SKM-1 treated with dmso at 0.1 percent for 144 hours (cell line): Measurements from ENCODE around the gene PTPRT.
"Not testable (repeated sequence)": the region's sequence is repeated elsewhere in the genome, so short reads cannot be mapped to it uniquely, and the experiment has no call there.

Experiments
- DNase-seq: peaks from one replicate; lab custom pipeline; 2025; ENCODE audit not compliant: unreplicated experiment; lab: John Stamatoyannopoulos, UW

The PTPRT gene

DNA sequence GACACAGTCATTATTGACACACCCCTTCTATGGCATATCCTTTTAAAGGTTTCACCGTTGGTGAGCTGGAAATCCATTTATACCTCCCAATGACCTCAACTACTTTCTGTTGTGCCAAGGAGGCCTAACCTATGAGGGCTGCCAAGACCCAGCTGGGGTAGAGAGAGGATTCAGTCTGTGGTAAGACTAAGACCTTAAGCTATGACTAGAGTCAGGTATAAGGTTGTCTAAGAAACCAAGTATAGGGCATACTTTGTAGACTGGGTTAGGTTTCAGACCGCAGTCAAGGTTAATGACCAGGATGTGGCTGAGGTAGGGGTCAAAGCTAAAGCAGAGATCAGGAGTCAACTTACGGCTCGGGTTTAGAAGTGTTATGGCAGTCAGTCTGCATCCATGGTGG lies 930.3 kb downstream of the PTPRT start:
- no peak for DNase-seq

DNA sequence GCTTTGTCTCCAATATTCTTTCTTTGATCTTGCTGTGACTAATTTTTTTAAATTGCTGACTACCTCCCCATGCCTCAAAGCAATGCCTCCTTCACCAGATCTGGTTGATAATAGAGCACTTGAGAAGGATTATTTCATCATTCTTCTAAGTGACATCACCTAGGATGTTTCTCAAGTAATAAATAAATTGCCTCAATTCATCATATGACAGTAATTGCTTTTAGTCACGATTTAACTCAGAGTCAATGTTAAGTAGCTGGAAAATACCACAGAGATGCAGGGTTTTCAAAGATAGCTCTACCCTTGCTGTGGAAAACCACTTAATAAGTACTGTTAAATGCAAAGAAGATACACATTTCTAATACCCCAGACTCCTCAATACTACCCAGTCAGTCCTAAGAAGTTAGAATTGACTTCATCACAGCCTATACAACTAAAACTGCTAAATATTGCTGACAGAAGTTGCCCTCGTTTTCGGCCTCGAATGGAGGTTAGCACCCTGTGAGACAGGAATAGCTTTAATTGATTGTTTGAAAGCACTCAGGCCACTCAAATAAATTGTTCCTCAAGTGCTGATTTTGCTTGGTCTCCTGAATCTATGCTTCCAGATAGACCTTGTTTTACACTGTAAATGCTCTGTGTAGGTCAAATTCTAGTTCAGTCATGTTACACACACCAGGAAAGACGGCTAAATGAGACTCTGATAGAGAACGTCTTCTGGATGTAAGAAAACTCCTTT lies 931.0 kb downstream of the PTPRT start:
- no peak for DNase-seq

DNA sequence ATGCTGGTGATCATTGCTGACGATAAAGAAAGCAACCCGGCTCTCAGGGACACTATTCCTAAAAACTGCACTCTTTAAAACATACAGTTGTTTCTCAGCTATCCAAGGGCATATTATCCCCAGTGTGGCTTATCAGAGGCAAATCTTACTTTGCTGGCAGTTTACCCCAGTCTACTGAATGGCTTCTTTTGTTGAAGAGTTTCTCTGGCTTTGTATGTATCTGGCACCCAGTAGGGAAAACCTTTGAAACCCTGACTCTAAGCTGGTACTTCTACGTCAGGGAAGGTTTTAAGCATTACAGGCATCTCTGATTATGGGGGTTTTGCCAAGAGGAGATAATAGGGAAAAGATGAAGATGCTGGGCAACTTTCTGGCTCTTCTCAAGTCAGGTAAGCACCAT lies 933.9 kb downstream of the PTPRT start:
- DNase-seq, result no peak

DNA sequence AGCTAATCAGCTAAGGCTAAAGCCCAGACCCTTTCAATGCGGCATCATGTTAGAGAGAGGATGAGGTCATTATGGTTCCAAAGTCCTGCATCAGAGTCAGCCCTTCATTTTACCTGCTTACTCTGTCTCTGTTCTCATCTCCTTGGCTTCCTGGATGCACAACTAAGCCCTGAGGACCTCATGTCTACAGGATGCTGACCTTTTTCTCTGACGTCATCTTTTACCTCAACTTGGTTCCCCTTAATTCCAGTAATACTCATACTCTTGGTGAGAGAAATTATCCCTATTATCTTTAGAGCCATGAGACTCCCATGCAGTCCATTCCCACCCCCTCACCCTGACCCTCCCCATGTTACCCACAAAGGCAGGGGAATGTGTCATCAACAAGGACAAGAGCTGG lies 935.0 kb downstream of the PTPRT start:
- no peak for DNase-seq

DNA sequence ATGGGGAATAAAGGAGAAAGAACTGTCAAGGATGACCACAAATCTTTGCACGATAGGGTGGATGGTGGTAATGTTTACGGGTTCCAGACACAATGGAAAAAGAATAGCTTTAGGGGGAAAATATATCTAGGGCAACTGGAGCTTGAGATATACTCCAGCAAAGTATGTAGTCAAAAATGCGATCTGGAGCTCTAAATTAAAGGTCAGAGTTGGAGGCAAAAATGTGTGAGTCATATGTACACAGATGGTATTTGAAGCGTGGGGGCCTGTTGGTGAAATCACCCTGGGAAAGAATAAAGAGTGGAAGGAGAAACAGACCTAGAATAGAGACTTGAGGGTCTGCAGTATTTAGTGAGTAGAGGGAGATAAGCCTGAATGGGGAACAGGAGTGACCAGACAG lies 937.6 kb downstream of the PTPRT start:
- DNase-seq, result no peak

DNA sequence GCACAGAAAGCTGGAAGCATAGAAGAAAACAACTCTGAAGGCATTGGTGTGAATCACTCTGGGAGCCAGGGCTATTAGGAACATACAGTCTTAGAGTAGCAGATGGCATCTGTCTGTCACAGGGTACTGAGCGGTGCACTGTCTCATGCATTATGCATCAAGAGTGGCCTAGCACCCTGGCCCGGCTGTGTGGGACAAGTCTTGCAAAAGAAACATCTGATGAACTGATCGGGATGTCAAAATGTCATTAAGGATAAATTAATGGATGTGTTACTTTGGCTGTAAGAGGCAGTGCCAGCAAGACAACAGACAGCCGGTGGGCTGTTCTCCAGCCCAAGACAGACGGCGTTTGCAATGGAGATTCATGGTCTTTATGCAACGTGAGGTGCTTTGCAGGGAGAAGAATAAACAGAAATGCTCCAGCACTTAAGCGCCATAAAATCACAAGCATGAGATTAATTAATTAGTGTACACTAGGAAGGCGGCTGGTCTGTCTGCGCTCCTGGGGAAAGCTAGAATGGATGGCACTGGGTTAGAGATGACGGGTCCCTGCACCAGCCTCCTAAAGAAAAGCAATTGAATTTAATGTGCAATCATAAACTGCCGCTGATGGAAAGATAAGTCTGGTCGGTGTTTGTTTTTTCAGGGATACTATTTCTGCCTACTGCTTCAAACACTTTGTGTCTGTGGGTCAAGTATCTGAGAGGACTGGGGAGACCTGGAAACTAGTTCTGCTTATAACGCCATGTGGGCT lies 970.9 kb downstream of the PTPRT start:
- no peak for DNase-seq

DNA sequence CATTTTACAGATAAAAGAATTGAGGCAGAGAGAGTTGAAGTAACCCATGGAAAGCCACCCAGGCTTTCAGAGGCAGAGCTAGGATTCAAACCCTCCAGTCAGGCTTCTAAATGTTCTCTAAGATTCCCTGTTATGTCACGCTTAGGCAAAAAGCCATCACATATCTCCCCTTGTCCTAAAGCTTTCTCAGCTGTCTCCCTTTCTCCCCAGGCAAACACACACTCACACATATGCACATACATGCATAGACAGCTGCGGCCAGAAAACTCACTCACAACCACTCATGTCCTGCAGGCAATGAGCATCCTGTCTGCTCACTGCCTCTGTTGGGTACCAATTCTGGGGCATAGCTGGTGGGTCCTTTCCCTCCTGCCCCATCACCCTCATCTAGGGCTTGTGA lies 975.6 kb downstream of the PTPRT start:
- no peak for DNase-seq

DNA sequence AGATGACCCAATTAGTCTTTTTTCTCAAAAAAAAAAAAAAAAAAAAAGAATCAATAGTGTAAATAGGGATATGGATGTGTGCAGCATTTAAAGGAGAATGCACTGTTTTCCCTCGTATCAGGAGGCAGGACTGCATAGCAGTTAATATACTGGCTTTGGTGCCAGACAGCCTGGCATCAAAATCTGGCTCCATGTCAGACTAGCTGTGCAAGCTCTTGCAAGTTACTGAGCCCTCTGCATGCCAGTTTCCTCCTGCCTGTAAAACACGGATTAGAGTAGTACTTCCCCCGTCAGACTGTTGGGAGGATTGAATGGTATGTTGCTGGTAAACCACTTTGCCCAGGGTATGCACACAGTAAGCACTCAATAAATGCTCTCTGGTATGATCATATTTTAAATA lies 977.3 kb downstream of the PTPRT start:
- DNase-seq, result no peak

DNA sequence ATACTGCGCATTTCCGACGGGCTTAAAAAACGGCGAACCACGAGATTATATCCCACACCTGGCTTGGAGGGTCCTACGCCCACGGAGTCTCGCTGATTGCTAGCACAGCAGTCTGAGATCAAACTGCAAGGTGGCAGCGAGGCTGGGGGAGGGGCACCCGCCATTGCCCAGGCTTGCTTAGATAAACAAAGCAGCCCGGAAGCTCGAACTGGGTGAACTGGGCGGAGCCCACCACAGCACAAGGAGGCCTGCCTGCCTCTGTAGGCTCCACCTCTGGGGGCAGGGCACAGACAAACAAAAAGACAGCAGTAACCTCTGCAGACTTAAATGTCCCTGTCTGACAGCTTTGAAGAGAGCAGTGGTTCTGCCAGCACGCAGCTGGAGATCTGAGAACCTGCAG lies 983.1 kb downstream of the PTPRT start:
- DNase-seq, result not testable (repeated sequence)

DNA sequence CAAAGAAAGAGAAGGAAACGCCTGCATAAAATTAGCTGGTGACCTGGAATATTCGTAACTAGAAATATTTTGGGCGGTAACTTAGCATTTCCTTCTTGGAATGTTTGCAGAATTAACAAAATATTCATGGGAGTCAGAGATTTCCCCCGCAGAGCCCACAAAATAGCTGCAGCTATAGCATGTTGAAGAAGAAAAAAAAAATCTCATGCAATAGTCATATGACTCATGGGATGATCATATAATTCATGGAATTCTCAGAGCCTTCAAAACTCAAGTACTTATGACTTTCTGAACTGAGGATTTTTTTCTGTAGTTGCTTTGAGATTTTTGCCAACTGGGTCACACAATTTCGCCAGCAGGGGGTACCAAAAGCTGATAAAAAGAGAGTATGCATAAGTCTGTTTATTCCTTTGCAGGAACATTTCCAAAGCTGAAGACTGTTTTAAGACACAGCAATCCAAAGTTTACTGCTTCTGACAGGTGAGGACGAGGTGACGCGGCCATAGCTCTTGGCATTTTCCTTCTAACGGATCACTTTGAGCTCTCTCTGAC lies 985.5 kb downstream of the PTPRT start:
- DNase-seq, result no peak

DNA sequence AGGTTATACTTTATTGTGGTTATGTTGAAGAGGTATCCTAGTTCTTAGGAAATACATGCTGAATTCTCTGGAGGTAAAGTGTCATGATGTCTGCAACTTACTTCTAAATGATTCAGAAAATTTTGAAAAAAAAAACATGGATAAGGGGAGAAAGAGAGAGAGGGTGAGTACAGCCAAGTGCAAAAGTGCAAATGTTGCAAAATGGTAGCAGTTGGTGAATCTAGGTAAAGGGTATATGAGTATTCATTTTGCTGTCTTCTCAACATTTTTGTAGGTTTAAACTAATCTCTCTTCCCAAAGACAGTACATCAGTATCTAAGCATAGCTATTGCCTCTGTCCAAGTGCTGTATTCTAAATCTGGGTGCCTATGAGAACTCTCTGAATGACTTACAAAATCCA lies 992.1 kb downstream of the PTPRT start:
- no peak for DNase-seq

DNA sequence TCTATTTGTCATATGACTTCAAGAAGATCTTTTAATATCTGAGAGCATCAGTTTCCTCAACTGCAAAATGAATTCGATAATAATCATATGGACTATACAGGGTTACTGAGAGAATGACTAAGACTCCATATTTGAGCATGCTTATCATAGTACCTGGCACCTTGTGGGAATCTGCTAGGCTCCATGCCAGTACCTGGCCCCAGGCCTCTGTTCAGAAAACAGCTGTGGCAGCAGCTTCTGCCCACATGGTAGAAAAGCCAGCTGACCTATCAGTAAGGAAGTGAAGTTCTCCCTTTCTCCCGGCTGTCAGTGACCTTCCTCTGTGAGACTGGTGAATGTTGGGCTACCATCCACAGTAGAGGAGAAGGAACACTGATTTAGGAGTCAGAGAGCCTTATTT lies 996.6 kb downstream of the PTPRT start:
- DNase-seq, result no peak

DNA sequence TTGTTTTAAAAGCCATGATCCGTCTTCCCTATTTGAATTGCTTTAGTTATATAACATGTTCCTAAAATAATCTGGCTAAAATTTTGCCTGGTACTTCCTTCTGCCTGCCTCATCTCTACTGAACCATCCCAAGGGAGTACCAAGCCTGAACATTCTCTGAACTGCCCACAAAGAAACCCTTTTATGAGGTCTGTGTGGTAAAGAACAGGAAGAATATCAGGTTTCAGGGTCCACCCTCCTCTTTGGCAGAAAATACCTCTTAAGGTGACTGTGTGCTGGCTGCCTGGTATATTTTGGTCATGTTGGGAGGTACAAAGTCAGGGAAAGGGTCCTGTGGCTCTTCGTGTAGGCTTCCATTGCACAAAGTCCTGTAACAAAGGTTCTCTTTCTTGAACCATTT lies 997.4 kb downstream of the PTPRT start:
- no peak for DNase-seq

DNA sequence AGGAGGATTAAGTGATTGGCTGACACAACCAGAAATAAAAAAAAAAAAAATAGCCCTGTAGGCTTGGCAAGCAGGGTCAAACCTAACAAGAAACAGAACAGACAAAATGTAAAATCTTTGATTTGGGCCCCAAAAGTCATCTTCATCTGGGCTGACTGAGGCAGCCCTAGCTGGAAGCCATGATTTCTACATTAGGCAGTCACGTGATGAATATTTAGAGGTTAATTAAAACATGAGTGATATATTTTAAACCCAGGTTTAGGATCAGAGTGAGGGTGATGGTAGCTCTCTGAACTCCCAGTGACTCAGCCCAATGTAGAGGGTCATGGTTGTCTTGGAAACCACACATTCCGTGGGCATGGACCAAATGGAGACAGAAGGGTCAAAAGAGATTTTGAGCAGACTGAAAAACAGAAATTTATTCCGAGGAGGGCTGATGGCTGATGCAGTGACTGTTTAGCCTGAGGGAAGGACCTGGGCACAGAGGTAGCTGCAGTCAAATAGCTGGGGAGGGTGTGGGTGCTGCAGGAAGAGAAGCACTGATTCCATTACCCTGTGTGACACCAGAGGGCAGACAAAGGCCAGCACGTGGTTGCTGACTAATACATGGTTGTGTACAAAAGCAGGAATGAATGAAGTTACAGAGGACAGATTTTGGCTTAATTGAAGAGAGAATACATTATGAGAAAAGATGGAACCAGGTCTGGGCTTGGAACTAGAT lies 998.4 kb downstream of the PTPRT start:
- no peak for DNase-seq

DNA sequence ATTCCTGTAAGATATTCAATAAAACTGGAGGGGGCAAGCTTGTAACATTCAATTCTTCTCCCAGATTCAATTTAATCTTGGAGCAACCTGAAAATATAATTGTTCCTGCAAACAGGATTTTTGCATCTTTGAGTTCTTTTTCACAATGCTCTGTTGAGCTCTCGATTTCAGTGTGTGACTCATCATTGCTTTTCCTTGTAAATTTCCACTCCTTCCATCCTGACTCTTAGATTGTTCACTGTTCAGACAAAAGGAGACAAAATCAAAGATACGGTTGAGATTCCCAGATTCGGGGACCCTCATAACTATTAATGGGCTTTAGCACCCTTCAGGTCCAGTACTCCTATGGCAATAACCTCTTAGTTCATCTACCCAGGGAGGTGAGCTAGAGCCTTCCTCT lies 999.6 kb downstream of the PTPRT start:
- DNase-seq, result no peak

DNA sequence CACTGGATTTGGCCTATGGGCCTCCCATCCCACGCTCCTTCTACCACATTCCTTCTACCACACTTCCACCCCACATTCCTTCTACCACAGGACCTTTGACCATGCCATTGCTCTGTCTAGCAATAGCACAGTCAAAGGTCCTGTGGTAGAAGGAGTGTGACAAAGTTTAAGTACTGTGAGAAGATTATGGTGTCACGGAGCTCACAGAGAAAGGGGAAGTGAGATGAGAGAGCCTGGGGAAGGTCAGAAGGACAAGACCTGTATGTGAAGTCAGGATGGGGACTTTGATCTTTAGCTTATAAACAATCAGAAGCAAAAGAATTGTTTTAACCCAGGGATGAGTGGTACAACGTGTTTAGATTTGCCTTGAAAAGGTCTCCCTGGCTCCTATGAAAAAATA lies 1003.4 kb downstream of the PTPRT start:
- DNase-seq, result no peak

DNA sequence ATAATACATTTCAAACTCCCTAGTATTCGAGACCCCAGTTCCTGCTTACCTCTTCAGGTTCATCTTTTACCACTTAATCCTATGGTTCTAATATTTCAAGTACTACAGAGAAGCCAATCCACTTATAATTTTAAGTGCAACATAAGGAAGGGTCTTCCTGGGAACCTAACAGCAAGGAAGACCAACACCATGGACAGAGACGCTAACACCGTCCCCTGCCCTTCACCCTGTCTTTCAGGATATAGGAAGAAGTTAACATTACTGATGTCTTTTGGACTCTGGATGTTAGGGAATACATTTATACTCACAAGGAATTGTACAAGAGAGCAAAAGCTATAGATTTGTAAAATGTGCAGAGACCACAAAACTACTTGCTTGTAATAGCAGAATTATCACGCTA lies 1006.6 kb downstream of the PTPRT start:
- DNase-seq, result no peak

DNA sequence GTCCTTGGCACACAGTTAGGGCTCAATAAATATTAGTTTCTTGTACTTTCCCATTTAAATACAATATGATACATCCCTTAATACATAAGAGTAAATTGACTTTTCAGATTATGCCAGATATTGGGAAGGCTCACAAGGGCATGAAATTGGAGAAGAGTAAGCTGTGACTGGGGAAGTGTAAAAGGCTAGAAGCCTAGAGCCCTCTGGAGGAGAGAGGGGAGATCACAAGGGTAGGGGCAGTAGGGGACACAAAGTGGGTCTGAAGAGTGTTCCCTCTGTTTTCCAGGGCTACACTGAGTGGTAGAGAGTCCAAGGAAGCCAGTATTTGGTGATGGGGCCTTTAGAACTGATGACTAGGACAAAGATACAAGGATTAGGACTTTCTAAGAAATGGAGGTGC lies 1008.6 kb downstream of the PTPRT start:
- no peak for DNase-seq

DNA sequence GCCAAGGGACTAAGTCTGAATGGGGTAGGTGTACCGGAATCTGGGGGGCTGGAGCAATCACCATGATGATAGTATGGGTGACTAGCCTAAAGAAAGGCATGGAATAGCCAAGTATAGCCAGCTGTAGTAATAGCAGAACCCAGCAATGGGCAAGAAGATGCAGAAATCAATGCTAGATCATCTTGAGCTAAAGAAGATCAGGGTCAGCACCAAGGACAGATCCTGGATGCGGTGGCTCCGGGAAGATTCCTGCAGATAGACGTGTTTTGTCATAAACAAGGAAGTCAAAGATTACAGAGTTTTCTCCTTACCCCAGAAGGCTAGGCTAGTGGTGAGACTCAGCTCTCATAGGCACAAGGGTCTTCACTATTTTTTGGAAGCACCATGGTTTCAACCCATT lies 1009.9 kb downstream of the PTPRT start:
- no peak for DNase-seq

DNA sequence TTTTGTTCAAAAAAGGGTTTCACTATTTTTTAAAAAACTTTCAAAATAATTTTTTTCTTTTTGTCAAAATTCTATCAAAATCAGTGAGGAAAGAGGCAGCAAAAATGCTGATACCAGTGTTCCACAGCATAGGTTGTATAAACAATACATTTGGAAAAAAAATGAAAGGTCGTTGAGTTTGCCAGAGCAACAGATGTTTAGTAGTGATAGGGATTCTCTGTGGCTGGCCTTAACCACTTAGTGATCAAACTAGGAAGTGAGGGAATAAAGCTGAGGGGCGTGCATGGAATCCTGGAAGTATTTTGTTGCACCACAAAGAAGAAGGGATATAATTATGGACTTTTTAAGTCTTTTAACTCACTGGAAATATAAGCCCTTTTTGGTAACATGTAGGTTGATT lies 1016.3 kb downstream of the PTPRT start:
- no peak for DNase-seq

DNA sequence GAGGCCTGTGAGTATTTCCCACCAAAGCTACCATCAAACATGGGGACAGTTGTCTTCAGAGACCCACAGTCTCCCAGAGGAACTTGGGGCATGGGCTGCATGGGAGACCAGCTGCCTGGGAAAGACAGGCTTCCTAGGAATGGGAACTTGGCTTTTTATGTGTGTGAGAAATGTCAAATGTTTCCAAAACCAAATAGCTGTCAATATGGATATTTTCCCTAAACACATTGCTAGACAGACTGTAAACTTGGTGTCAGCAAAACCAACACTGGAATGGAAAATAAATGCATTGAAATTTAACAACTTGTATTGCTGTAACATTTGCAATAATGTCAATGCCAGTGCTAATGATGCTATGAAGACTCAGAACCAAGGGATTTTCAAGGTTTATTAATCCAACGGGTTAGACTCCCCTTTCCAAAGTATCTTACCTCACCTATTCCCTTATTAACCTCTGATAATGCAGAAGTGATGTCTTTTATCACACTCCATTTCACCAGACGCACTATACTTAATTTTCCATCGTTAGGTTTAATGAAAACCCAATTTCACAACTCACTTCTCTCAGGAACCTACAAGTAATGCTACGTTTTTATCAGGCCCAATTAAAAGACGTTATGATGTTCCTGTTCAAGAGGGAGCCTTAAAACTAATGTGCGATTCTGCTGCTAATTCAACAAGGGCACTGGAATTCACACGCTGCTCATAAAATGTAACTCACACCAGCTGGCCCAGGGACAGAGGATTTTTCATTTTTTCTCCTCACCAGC lies 1025.4 kb downstream of the PTPRT start:
- DNase-seq, result no peak
